WTC11 (cell line): ENCODE measurements around the gene CORO1C. TPM values are rescaled to one million over a fixed set of nuclear protein-coding genes. Genes with fewer than 3 reads are reported as not detected.

Experiments used
- ATAC-seq: fragments of 200-7000 bp; cut with Tn5 transposase; 2 replicates; pipeline ENCODE4 v1.10.0; 2021; ENCODE audit warnings: mild to moderate bottlenecking, moderate library complexity
- CTCF ChIA-PET: fragments of 300-600 bp; sonication (Branson Sonifier 250); formaldehyde crosslinking; loops from one replicate; lab custom pipeline; 2021; ENCODE audit warnings: antibody characterized with exemption; lab: Charles Lee
- POLR2A ChIA-PET: fragments of 350-600 bp; sonication (Branson Sonifier 250); formaldehyde crosslinking; loops from one replicate; lab custom pipeline; 2021; ENCODE audit warnings: antibody characterized with exemption; lab: Charles Lee
- DNase-seq: peaks from one replicate; pipeline ENCODE4 v3.0.0; 2021; ENCODE audit warnings: low spot score
- H3K27ac Mint-ChIP-seq: 2 replicates; pipeline ENCODE4 v1.8.0; 2021; ENCODE audit warnings: mixed read lengths
- H3K27me3 Mint-ChIP-seq: 2 replicates; pipeline ENCODE4 v1.8.0; 2021; ENCODE audit warnings: low read depth, mild to moderate bottlenecking, moderate library complexity, mixed read lengths
- H3K36me3 Mint-ChIP-seq: 2 replicates; pipeline ENCODE4 v1.8.0; 2021; ENCODE audit warnings: mixed read lengths
- H3K4me1 Mint-ChIP-seq: 2 replicates; pipeline ENCODE4 v1.8.0; 2022; ENCODE audit warnings: mixed read lengths
- H3K4me3 Mint-ChIP-seq: 2 replicates; pipeline ENCODE4 v1.8.0; 2021; ENCODE audit warnings: mild to moderate bottlenecking, moderate library complexity, mixed read lengths
- H3K9me3 Mint-ChIP-seq: 2 replicates; pipeline ENCODE4 v1.8.0; 2021; ENCODE audit warnings: mixed read lengths
- AFF4 ChIP-seq: sonication (generic); formaldehyde crosslinking; IDR thresholded peaks from 2 replicates; pipeline ENCODE4 v1.8.1; 2023; ENCODE audit warnings: mild to moderate bottlenecking, missing genetic modification reagents, borderline replicate concordance
- CBFB ChIP-seq: sonication (generic); formaldehyde crosslinking; IDR thresholded peaks from 2 replicates; pipeline ENCODE4 v1.8.1; 2022; ENCODE audit warnings: mild to moderate bottlenecking, low read depth, missing genetic modification reagents
- E2F5 ChIP-seq: sonication (generic); formaldehyde crosslinking; IDR thresholded peaks from 2 replicates; pipeline ENCODE4 v1.8.1; 2022; ENCODE audit warnings: mild to moderate bottlenecking, moderate library complexity, missing genetic modification reagents
- FOXP4 ChIP-seq: sonication (generic); formaldehyde crosslinking; IDR thresholded peaks from 2 replicates; pipeline ENCODE4 v1.8.0; 2022; ENCODE audit warnings: mild to moderate bottlenecking, missing genetic modification reagents
- KAT7 ChIP-seq: sonication (generic); formaldehyde crosslinking; IDR thresholded peaks from 2 replicates; pipeline ENCODE4 v1.8.1; 2023; ENCODE audit warnings: missing genetic modification reagents, mild to moderate bottlenecking, borderline replicate concordance
- PRRX2 ChIP-seq: fragments of 250-450 bp; sonication (Bioruptor Pico); IDR thresholded peaks from 2 replicates; pipeline ENCODE4 v1.8.0; 2021; ENCODE audit warnings: mild to moderate bottlenecking
- SMAD3 ChIP-seq: sonication (generic); formaldehyde crosslinking; IDR thresholded peaks from 2 replicates; pipeline ENCODE4 v1.8.0; 2022; ENCODE audit warnings: missing genetic modification reagents, mild to moderate bottlenecking, borderline replicate concordance
- SMAD4 ChIP-seq: sonication (generic); formaldehyde crosslinking; IDR thresholded peaks from 2 replicates; pipeline ENCODE4 v1.8.0; 2022; ENCODE audit warnings: mild to moderate bottlenecking, missing genetic modification reagents
- TEAD4 ChIP-seq: sonication (generic); formaldehyde crosslinking; IDR thresholded peaks from 2 replicates; pipeline ENCODE4 v1.8.0; 2022; ENCODE audit warnings: mild to moderate bottlenecking, missing genetic modification reagents
- ZNF396 ChIP-seq: fragments of 250-450 bp; sonication (Bioruptor Pico); IDR thresholded peaks from 2 replicates; pipeline ENCODE4 v1.8.0; 2021; ENCODE audit warnings: mild to moderate bottlenecking, moderate library complexity, borderline replicate concordance
- total RNA-seq: library from RNA; stranded (reverse); gene quantifications from 3 replicates; pipeline ENCODE4 v1.2.3, GENCODE V29; 2021
- TF ChIP-seq, protein P1 (sequence below): sonication (generic); formaldehyde crosslinking; IDR thresholded peaks from 2 replicates; pipeline ENCODE4 v1.8.1; 2023; ENCODE audit warnings: mild to moderate bottlenecking, missing genetic modification reagents
- TF ChIP-seq, protein P2 (sequence below): sonication (generic); formaldehyde crosslinking; IDR thresholded peaks from 2 replicates; pipeline ENCODE4 v1.8.1; 2023; ENCODE audit warnings: mild to moderate bottlenecking, missing genetic modification reagents, moderate library complexity
- TF ChIP-seq, protein P3 (sequence below): fragments of 250-450 bp; sonication (Bioruptor Pico); IDR thresholded peaks from 2 replicates; pipeline ENCODE4 v1.9.0; 2021; ENCODE audit warnings: mild to moderate bottlenecking, borderline replicate concordance
- TF ChIP-seq, protein P4 (sequence below): sonication (generic); formaldehyde crosslinking; IDR thresholded peaks from 2 replicates; pipeline ENCODE4 v1.8.1; 2023; ENCODE audit warnings: mild to moderate bottlenecking, moderate library complexity, missing genetic modification reagents

The CORO1C gene
- total RNA-seq, 1 experiment from 2014 or later: 113 TPM

DNA sequence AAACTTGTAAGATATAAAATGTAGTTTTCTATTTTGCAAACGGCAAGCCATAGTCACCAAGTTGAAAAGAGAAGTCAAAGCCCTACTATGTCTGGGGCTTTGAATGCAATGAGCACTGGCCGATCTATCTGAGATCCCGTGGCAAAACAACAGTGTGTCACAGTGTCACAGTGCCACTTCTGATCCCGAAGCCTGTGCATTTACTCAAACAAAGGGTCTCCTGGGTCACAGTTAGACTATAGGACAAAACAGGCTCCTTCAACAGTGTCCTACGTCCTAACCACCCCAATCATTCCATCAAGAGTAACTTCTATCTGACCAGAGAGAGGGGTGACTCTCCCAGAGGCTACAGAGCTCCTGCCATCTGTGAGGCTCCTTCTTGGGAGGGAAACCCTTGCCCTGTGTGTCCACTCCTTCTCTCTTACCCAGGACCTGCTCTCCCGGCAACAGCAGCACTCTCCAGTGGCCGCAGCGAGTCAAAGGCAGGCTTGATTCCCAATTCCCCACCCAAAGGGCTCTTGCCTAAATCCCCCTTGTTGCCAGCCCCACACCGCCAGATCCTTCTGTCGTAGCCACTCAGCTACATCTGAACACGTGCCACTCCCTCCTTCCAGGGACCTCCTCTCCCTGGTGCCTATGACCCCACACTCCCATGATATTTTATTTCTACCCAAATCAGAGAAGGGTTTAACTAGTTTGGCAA lies 83.6 kb downstream of the CORO1C start:
- CTCF ChIA-PET: interaction anchor here (0.8 to 1.8 kb wide), 6 partner anchors 10 to 155 kb away, joined by 3 to 11 read pairs (median 6); no protein-coding TSS in a partner anchor
- H3K4me1 Mint-ChIP-seq: peaks cover 8% of the 10 kb centered on the region
- no peak for ATAC-seq

More for the DNA sequence above, 83.6 kb downstream of the CORO1C start:
- H3K36me3 Mint-ChIP-seq: peaks cover 58% of the 10 kb centered on the region
- no peak overlapping the region for H3K27ac Mint-ChIP-seq
- no peak for DNase-seq
- no peak for TF ChIP-seq AFF4 (CRISPR knock-in tag)
- TF ChIP-seq E2F5: no peak
- no peak for TF ChIP-seq PRRX2 (CRISPR knock-in tag)
- TF ChIP-seq, protein P1, sequence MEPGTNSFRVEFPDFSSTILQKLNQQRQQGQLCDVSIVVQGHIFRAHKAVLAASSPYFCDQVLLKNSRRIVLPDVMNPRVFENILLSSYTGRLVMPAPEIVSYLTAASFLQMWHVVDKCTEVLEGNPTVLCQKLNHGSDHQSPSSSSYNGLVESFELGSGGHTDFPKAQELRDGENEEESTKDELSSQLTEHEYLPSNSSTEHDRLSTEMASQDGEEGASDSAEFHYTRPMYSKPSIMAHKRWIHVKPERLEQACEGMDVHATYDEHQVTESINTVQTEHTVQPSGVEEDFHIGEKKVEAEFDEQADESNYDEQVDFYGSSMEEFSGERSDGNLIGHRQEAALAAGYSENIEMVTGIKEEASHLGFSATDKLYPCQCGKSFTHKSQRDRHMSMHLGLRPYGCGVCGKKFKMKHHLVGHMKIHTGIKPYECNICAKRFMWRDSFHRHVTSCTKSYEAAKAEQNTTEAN: no peak
- TF ChIP-seq SMAD3 (CRISPR knock-in tag): no peak
- TF ChIP-seq FOXP4 (CRISPR knock-in tag): no peak
- TF ChIP-seq, protein P2, sequence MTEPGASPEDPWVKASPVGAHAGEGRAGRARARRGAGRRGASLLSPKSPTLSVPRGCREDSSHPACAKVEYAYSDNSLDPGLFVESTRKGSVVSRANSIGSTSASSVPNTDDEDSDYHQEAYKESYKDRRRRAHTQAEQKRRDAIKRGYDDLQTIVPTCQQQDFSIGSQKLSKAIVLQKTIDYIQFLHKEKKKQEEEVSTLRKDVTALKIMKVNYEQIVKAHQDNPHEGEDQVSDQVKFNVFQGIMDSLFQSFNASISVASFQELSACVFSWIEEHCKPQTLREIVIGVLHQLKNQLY (CRISPR knock-in tag): no peak
- TF ChIP-seq, protein P3, sequence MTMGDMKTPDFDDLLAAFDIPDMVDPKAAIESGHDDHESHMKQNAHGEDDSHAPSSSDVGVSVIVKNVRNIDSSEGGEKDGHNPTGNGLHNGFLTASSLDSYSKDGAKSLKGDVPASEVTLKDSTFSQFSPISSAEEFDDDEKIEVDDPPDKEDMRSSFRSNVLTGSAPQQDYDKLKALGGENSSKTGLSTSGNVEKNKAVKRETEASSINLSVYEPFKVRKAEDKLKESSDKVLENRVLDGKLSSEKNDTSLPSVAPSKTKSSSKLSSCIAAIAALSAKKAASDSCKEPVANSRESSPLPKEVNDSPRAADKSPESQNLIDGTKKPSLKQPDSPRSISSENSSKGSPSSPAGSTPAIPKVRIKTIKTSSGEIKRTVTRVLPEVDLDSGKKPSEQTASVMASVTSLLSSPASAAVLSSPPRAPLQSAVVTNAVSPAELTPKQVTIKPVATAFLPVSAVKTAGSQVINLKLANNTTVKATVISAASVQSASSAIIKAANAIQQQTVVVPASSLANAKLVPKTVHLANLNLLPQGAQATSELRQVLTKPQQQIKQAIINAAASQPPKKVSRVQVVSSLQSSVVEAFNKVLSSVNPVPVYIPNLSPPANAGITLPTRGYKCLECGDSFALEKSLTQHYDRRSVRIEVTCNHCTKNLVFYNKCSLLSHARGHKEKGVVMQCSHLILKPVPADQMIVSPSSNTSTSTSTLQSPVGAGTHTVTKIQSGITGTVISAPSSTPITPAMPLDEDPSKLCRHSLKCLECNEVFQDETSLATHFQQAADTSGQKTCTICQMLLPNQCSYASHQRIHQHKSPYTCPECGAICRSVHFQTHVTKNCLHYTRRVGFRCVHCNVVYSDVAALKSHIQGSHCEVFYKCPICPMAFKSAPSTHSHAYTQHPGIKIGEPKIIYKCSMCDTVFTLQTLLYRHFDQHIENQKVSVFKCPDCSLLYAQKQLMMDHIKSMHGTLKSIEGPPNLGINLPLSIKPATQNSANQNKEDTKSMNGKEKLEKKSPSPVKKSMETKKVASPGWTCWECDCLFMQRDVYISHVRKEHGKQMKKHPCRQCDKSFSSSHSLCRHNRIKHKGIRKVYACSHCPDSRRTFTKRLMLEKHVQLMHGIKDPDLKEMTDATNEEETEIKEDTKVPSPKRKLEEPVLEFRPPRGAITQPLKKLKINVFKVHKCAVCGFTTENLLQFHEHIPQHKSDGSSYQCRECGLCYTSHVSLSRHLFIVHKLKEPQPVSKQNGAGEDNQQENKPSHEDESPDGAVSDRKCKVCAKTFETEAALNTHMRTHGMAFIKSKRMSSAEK: no peak
- TF ChIP-seq ZNF396 (CRISPR knock-in tag): no peak
- no peak for TF ChIP-seq CBFB (CRISPR knock-in tag)
- TF ChIP-seq SMAD4 (CRISPR knock-in tag): no peak
- TF ChIP-seq, protein P4, sequence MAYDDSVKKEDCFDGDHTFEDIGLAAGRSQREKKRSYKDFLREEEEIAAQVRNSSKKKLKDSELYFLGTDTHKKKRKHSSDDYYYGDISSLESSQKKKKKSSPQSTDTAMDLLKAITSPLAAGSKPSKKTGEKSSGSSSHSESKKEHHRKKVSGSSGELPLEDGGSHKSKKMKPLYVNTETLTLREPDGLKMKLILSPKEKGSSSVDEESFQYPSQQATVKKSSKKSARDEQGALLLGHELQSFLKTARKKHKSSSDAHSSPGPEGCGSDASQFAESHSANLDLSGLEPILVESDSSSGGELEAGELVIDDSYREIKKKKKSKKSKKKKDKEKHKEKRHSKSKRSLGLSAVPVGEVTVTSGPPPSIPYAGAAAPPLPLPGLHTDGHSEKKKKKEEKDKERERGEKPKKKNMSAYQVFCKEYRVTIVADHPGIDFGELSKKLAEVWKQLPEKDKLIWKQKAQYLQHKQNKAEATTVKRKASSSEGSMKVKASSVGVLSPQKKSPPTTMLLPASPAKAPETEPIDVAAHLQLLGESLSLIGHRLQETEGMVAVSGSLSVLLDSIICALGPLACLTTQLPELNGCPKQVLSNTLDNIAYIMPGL (CRISPR knock-in tag): no peak
- TF ChIP-seq TEAD4 (CRISPR knock-in tag): no peak
- no peak for TF ChIP-seq KAT7 (CRISPR knock-in tag)
- H3K4me3 Mint-ChIP-seq: no peak overlapping the region
- H3K9me3 Mint-ChIP-seq: no peaks in the 10 kb centered on the region
- POLR2A ChIA-PET: no interaction called here
- no peaks in the 10 kb centered on the region for H3K27me3 Mint-ChIP-seq
